Lung (tissue), 12 donors: Measurements from ENCODE around the gene CD300H. TPM values are rescaled to one million over a fixed set of nuclear protein-coding genes. Genes with fewer than 3 reads are reported as not detected.

Source experiments
- ATAC-seq: fragments of 200-7000 bp; cut with Tn5 transposase; one replicate; pipeline ENCODE4 v1.9.1; 2020; ENCODE audit warnings: moderate number of reproducible peaks; ENCODE audit not compliant: insufficient read depth, low FRiP score
- DNase-seq, 3 donors: peaks; one replicate each; pipeline ENCODE4 v3.0.0-alpha.2; 2013 to 2017
- H3K27ac ChIP-seq, 2 donors: one replicate each; pipeline ENCODE4 v1.5.1; 2013; ENCODE audit warnings: mild to moderate bottlenecking in 2 of 2, moderate library complexity in 2 of 2, control low read depth in 1 of 2, inconsistent platforms in 1 of 2, low read depth in 1 of 2, low read length in 1 of 2
- H3K27me3 ChIP-seq, 3 donors: one replicate each; pipeline ENCODE4 v1.5.1; 2013; ENCODE audit warnings: low read length in 2 of 3; ENCODE audit not compliant: control insufficient read depth in 3 of 3, insufficient read depth in 3 of 3
- H3K36me3 ChIP-seq, 4 donors: one replicate each; pipeline ENCODE4 v1.5.1; 2013; ENCODE audit warnings: low read length in 4 of 4, mild to moderate bottlenecking in 1 of 4, moderate library complexity in 1 of 4; ENCODE audit not compliant: control insufficient read depth in 4 of 4, insufficient read depth in 4 of 4
- H3K4me1 ChIP-seq, 5 donors: one replicate each; pipeline ENCODE4 v1.5.1; 2013; ENCODE audit warnings: low read length in 5 of 5, mild to moderate bottlenecking in 2 of 5, moderate library complexity in 1 of 5; ENCODE audit not compliant: control insufficient read depth in 5 of 5, insufficient read depth in 5 of 5
- H3K4me3 ChIP-seq: one replicate; pipeline ENCODE4 v1.5.1; 2013; ENCODE audit warnings: mild to moderate bottlenecking, control low read depth, moderate library complexity
- H3K9ac ChIP-seq, 2 donors: one replicate each; pipeline ENCODE4 v1.5.1; 2013; ENCODE audit warnings: low read length in 2 of 2, control low read depth in 1 of 2; ENCODE audit not compliant: insufficient read depth in 1 of 2
- H3K9me3 ChIP-seq, 4 donors: one replicate each; pipeline ENCODE4 v1.5.1; 2013; ENCODE audit warnings: low read length in 3 of 4, mild to moderate bottlenecking in 1 of 4, moderate library complexity in 1 of 4; ENCODE audit not compliant: control insufficient read depth in 4 of 4, insufficient read depth in 3 of 4
- CTCF ChIP-seq: IDR thresholded peaks from 2 replicates; pipeline ENCODE4 v1.5.1; 2012; ENCODE audit warnings: mild to moderate bottlenecking; ENCODE audit errors: control extremely low read depth, extremely low read depth
- WGBS, 2 donors: extraction: QIAGEN DNeasy Blood & Tissue Kit; methylation state at CpG; one replicate each; pipeline ENCODE4 v1.1.7; 2013; 5-methylcytosine and 5-hydroxymethylcytosine counted together
- polyA plus RNA-seq, 2 donors: library from polyadenylated mRNA; stranded (reverse); fragments of 200-250 nt; gene quantifications; one replicate each; pipeline ENCODE4 v1.2.1, GENCODE V29; 2013
- total RNA-seq, 2 donors: library from RNA; depleted of rRNA in 1 of 2; stranded (reverse); fragments of >200 nt in 1 of 2; gene quantifications; one replicate each; pipeline ENCODE4 v1.2.1, GENCODE V29; 2014 to 2021
- donor health status: control.
- donor health status: control.
- donor health status: Bipolar disorder and iron deficiency.
- donor health status: healthy.
- donor health status: DM: yes; HTN: yes; CAD: no.

CD300H gene
- total and polyA plus RNA-seq, 4 donors, result 1.1 to 11.9 (median 3.4) TPM; not detected in 1

GRCh38 chr17:74601944-74602572, 34.7 kb upstream of the CD300H start:
- TF ChIP-seq CTCF, result peak; percentile 25
- WGBS, 2 donors, result 55 to 59% methylated on average over 12 of the region's 12 CpGs
- Histone ChIP-seq H3K36me3 (no peaks in the 10 kb centered on the region), H3K9me3 (peaks cover 0 to 3% (median 0%) of the 10 kb centered on the region in 4 donors), H3K4me1 (no peaks in the 10 kb centered on the region), H3K9ac (no peak overlapping the region), H3K27ac (no peak overlapping the region), H3K27me3 (peaks cover 0 to 5% (median 0%) of the 10 kb centered on the region in 3 donors), H3K4me3 (no peak overlapping the region)
- ATAC-seq, result no peak
- peak in 2 of 3 donors; percentile 8 to 21 for DNase-seq

GRCh38 chr17:74599448-74599939, 32.2 kb upstream of the CD300H start:
- H3K27me3 ChIP-seq, result peaks cover 0 to 9% (median 0%) of the 10 kb centered on the region in 3 donors
- H3K27ac ChIP-seq, result no peak overlapping the region
- DNase-seq (peak in 2 of 3 donors; percentile 7 to 39), ATAC-seq (no peak)
- no peaks in the 10 kb centered on the region for H3K4me1 ChIP-seq
- no peak for TF ChIP-seq CTCF
- H3K9ac ChIP-seq, result no peak overlapping the region
- H3K9me3 ChIP-seq, result peaks cover 0 to 2% (median 0%) of the 10 kb centered on the region in 4 donors
- 27 to 40% methylated on average over 10 of the region's 10 CpGs for WGBS, 2 donors
- no peaks in the 10 kb centered on the region for H3K36me3 ChIP-seq
- no peak overlapping the region for H3K4me3 ChIP-seq

- WGBS, 2 donors, result 5 to 18% methylated on average over 3 of the region's 3 CpGs
- TF ChIP-seq CTCF, result no peak
- Histone ChIP-seq H3K4me1 (no peaks in the 10 kb centered on the region), H3K36me3 (no peaks in the 10 kb centered on the region), H3K9ac (no peak overlapping the region), H3K27ac (no peak overlapping the region), H3K27me3 (peaks cover 0 to 9% (median 0%) of the 10 kb centered on the region in 3 donors), H3K4me3 (no peak overlapping the region), H3K9me3 (peaks cover 0 to 2% (median 0%) of the 10 kb centered on the region in 4 donors)
- DNase-seq, result peak in 1 of 3 donors; percentile 5
- ATAC-seq, result no peak
These were observed 31.7 kb upstream of the CD300H start for GRCh38 chr17:74599023-74599399.
